ENCODE data around the gene CALB2. TPM values are rescaled to one million over a fixed set of nuclear protein-coding genes. Genes with fewer than 3 reads are reported as not detected.

The CALB2 gene
- total RNA-seq, 4 donors from 2014 or later: 0.23 to 3.2 (median 0.31) TPM; not detected in 1

- in situ Hi-C loops (cut with MboI; ENCODE audit: low sequenced_read_pairs in 4 of 4): no loop called here
- no peak for TF ChIP-seq POLR2A (IDR thresholded peaks at IDR 0.05)
- TF ChIP-seq CTCF (IDR thresholded peaks at IDR 0.05 in 4 of 5, conservative IDR thresholded peaks at IDR 0.05 in 1 of 5): no peak
These were observed 30.8 kb upstream of the CALB2 start for GRCh38 chr16:71327720-71328119.

GRCh38 chr16:71328151-71328550 lies 30.4 kb upstream of the CALB2 start:
- Histone ChIP-seq H3K9me3 (no peaks in the 10 kb centered on the region), H3K36me3 (no peaks in the 10 kb centered on the region), H3K4me3 (no peak overlapping the region), H3K27ac (no peak overlapping the region), H3K4me1 (no peaks in the 10 kb centered on the region), H3K27me3 (no peaks in the 10 kb centered on the region)
- no peak for ATAC-seq
- no peak for DNase-seq
- TF ChIP-seq CTCF (IDR thresholded peaks at IDR 0.05 in 4 of 5, conservative IDR thresholded peaks at IDR 0.05 in 1 of 5) (no peak), POLR2A (IDR thresholded peaks at IDR 0.05) (no peak)
- in situ Hi-C loops (cut with MboI; ENCODE audit: low sequenced_read_pairs in 4 of 4) (no loop called here), intact Hi-C loops (cut with DNase I; ENCODE audit: low total_unique reads) (no loop called here)

More at GRCh38 chr16:71327720-71328119, 30.8 kb upstream of the CALB2 start:
- DNase-seq: no peak
- H3K27me3 ChIP-seq: no peaks in the 10 kb centered on the region
- no peaks in the 10 kb centered on the region for H3K9me3 ChIP-seq
- H3K36me3 ChIP-seq: no peaks in the 10 kb centered on the region
- H3K4me3 ChIP-seq: no peak overlapping the region
- ATAC-seq: no peak
- no peaks in the 10 kb centered on the region for H3K4me1 ChIP-seq
- intact Hi-C loops (cut with DNase I; ENCODE audit: low total_unique reads): no loop called here
- H3K27ac ChIP-seq: no peak overlapping the region

- H3K9me3 ChIP-seq: no peaks in the 10 kb centered on the region
- DNase-seq (no peak), ATAC-seq (no peak)
- peaks cover 0 to 4% (median 0%) of the 10 kb centered on the region in 3 donors for H3K27me3 ChIP-seq
- TF ChIP-seq CTCF (IDR thresholded peaks at IDR 0.05 in 4 of 5, conservative IDR thresholded peaks at IDR 0.05 in 1 of 5): no peak
- TF ChIP-seq POLR2A (IDR thresholded peaks at IDR 0.05): no peak
- H3K27ac ChIP-seq: no peak overlapping the region
- H3K4me1 ChIP-seq: no peaks in the 10 kb centered on the region
- H3K36me3 ChIP-seq: no peaks in the 10 kb centered on the region
- in situ Hi-C loops (cut with MboI; ENCODE audit: low sequenced_read_pairs in 4 of 4) (no loop called here), intact Hi-C loops (cut with DNase I; ENCODE audit: low total_unique reads) (no loop called here)
- H3K4me3 ChIP-seq: no peak overlapping the region
These were observed 20.9 kb upstream of the CALB2 start for GRCh38 chr16:71337631-71338030.

GRCh38 chr16:71338193-71338592 lies 20.3 kb upstream of the CALB2 start:
- in situ Hi-C loops (cut with MboI; ENCODE audit: low sequenced_read_pairs in 4 of 4) (no loop called here), intact Hi-C loops (cut with DNase I; ENCODE audit: low total_unique reads) (no loop called here)

More at GRCh38 chr16:71338193-71338592, 20.3 kb upstream of the CALB2 start:
- DNase-seq: no peak
- Histone ChIP-seq H3K4me1 (no peaks in the 10 kb centered on the region), H3K9me3 (no peaks in the 10 kb centered on the region), H3K36me3 (no peaks in the 10 kb centered on the region), H3K4me3 (no peak overlapping the region), H3K27ac (no peak overlapping the region), H3K27me3 (peaks cover 0 to 4% (median 0%) of the 10 kb centered on the region in 3 donors)
- no peak for ATAC-seq
- TF ChIP-seq CTCF (IDR thresholded peaks at IDR 0.05 in 4 of 5, conservative IDR thresholded peaks at IDR 0.05 in 1 of 5) (no peak), POLR2A (IDR thresholded peaks at IDR 0.05) (no peak)

All from gastrocnemius medialis (tissue), 4 donors.